OCI-LY7 (cell line): ENCODE measurements around the gene OARD1. TPM values are rescaled to one million over a fixed set of nuclear protein-coding genes. Genes with fewer than 3 reads are reported as not detected.

Experiments used
- Bru-seq: library from RNA; stranded (reverse); fragments of 400-500 nt; gene quantifications from one replicate; lab custom pipeline; 2021; lab: Mats Ljungman, UMichigan
- BruChase-seq, 2 experiments: library from RNA; stranded (reverse); fragments of 400-500 nt; gene quantifications; one replicate each; lab custom pipeline; 2021; lab: Mats Ljungman, UMichigan
- BruUV-seq: library from RNA; stranded (reverse); fragments of 400-500 nt; replicated peaks from 2 replicates; lab custom pipeline; 2021; lab: Mats Ljungman, UMichigan
- CTCF ChIA-PET: fragments of 300-600 bp; sonication (Branson Sonifier 250); formaldehyde crosslinking; loops from one replicate; lab custom pipeline; 2022; ENCODE audit warnings: antibody characterized with exemption; ENCODE audit not compliant: unreplicated experiment; lab: Charles Lee
- POLR2A ChIA-PET: fragments of 300-600 bp; sonication (Branson Sonifier 250); formaldehyde crosslinking; loops from one replicate; lab custom pipeline; 2022; ENCODE audit warnings: antibody characterized with exemption; lab: Charles Lee
- DNase-seq: peaks from one replicate; pipeline ENCODE4 v3.0.0-alpha.2; 2015; ENCODE audit warnings: low spot score
- H2AFZ ChIP-seq: fragments of 200-600 bp; sonication (generic), shearing (Covaris generic); 2 replicates; pipeline ENCODE4 v1.6.1; 2014; ENCODE audit warnings: mild to moderate bottlenecking, antibody characterized with exemption, low read length, moderate library complexity
- H3K27ac ChIP-seq: fragments of 200-600 bp; sonication (generic); 2 replicates; pipeline ENCODE4 v1.5.1; 2014; ENCODE audit warnings: mixed run types, low read depth, mild to moderate bottlenecking, moderate library complexity, low read length, inconsistent platforms; ENCODE audit not compliant: poor library complexity, severe bottlenecking
- H3K36me3 ChIP-seq: fragments of 200-600 bp; sonication (generic); 2 replicates; pipeline ENCODE4 v1.6.1; 2014; ENCODE audit warnings: mild to moderate bottlenecking, antibody characterized with exemption, low read length, moderate library complexity, mixed read lengths; ENCODE audit not compliant: insufficient read depth
- H3K4me1 ChIP-seq: fragments of 200-600 bp; sonication (generic); 2 replicates; pipeline ENCODE4 v1.5.1; 2014; ENCODE audit warnings: mild to moderate bottlenecking, low read length; ENCODE audit not compliant: insufficient read depth, poor library complexity, severe bottlenecking
- H3K4me2 ChIP-seq: fragments of 200-600 bp; sonication (generic); 2 replicates; pipeline ENCODE4 v1.6.1; 2014; ENCODE audit warnings: mild to moderate bottlenecking, low read length
- H3K4me3 ChIP-seq: fragments of 200-600 bp; sonication (generic); 2 replicates; pipeline ENCODE4 v1.5.1; 2014; ENCODE audit warnings: mild to moderate bottlenecking, low read depth, low read length; ENCODE audit not compliant: poor library complexity, severe bottlenecking
- H3K79me2 ChIP-seq: fragments of 200-600 bp; sonication (generic); 2 replicates; pipeline ENCODE4 v1.6.1; 2016; ENCODE audit warnings: low read depth, mild to moderate bottlenecking, low read length, moderate library complexity, mixed read lengths; ENCODE audit not compliant: insufficient read depth
- H3K9me2 ChIP-seq: fragments of 200-600 bp; sonication (generic); 2 replicates; pipeline ENCODE4 v1.6.1; 2016; ENCODE audit warnings: mild to moderate bottlenecking, low read length, mixed read lengths; ENCODE audit not compliant: insufficient read depth
- H3K9me3 ChIP-seq: fragments of 200-600 bp; sonication (generic); 2 replicates; pipeline ENCODE4 v1.6.1; 2014; ENCODE audit warnings: mild to moderate bottlenecking, mixed run types, low read length, mixed read lengths
- H4K20me1 ChIP-seq: fragments of 200-600 bp; sonication (generic); 2 replicates; pipeline ENCODE4 v1.6.1; 2014; ENCODE audit warnings: mild to moderate bottlenecking, antibody characterized with exemption, low read length, moderate library complexity, mixed read lengths; ENCODE audit not compliant: insufficient read depth
- CTCF ChIP-seq: fragments of 200-600 bp; sonication (generic); conservative IDR thresholded peaks from 2 replicates; pipeline ENCODE4 v1.5.1; 2014; ENCODE audit warnings: mild to moderate bottlenecking, antibody characterized with exemption, low read length, moderate library complexity, mixed read lengths
- EZH2phosphoT487 ChIP-seq: fragments of 200-600 bp; sonication (generic); IDR thresholded peaks from 2 replicates; pipeline ENCODE4 v1.6.1; 2018; ENCODE audit warnings: low read depth, borderline replicate concordance, mild to moderate bottlenecking, mixed run types, antibody characterized with exemption, low read length, moderate library complexity, mixed read lengths
- intact Hi-C: fragments of 100-400 bp; cut with micrococcal nuclease; formaldehyde crosslinking; loops from one replicate; pipeline ENCODE4 v1.10.0; 2022; ENCODE audit not compliant: unreplicated experiment
- long read RNA-seq: library from polyadenylated mRNA; stranded (forward); transcript quantifications from one replicate; pipeline ENCODE4 v2.0.0, GENCODE V29; 2022
- total RNA-seq, 2 experiments: library from RNA; depleted of rRNA in 1 of 2; stranded (reverse); fragments of >200 nt in 1 of 2; shearing (Covaris generic) in 1 of 2; gene quantifications; 2 replicates each; pipeline ENCODE4 v1.2.3, GENCODE V29; 2014 to 2022

The OARD1 gene
- total RNA-seq (2014; rRNA removed; shearing (Covaris generic)) (19.5 and 21.0 TPM in 2 replicates), total RNA-seq (2022) (41.6 and 47.9 TPM in 2 replicates), Bru-seq, nascent RNA (percentile 60 among the genes with signal in this experiment), BruChase-seq, experiment 1, labeled RNA remaining after a 6-hour chase (percentile 45 among the genes with signal in this experiment), BruChase-seq, experiment 2, labeled RNA remaining after a 2-hour chase (percentile 56 among the genes with signal in this experiment)
- long read RNA-seq, transcript OARD1-210 (6 exons, 3,330 nt) = minor isoform, 13 of 54 reads
- long read RNA-seq, transcript OARD1-202 (6 exons, 1,337 nt) = major isoform, 14 of 54 reads
- long read RNA-seq, partial matches to known transcripts = 3 of 54 reads
- long read RNA-seq, other reads (novel, unspliced or antisense) = 12 of 54 reads

GRCh38 chr6:41071923-41072835, at the start of gene OARD1:
TSS of gene OARD1 (minus strand) at chr6:41072356. CDS start at chr6:41071634, 722 bp downstream.
- POLR2A ChIA-PET = interaction anchor here (0.6 to 2.6 kb wide), 6 partner anchors 10 to 205 kb away, joined by 3 to 13 read pairs (median 4); partner anchors contain the start of genes APOBEC2 and TREML2
- H2AFZ ChIP-seq = peak within 1 kb of the TSS; percentile 75
- TF ChIP-seq CTCF (0 out of 2 replicates have a peak, but pooled peaks have one; percentile 1), EZH2phosphoT487 (no peak)

GRCh38 chr6:41120058-41120457, 47.9 kb upstream of the OARD1 start:
- Histone ChIP-seq H3K4me1 (no peaks in the 10 kb centered on the region), H3K79me2 (no peaks in the 10 kb centered on the region), H3K4me2 (no peak overlapping the region), H3K9me2 (no peaks in the 10 kb centered on the region), H3K4me3 (no peak overlapping the region), H4K20me1 (no peaks in the 10 kb centered on the region), H3K9me3 (no peaks in the 10 kb centered on the region), H3K27ac (no peak overlapping the region), H3K36me3 (peaks cover 15% of the 10 kb centered on the region; the same call in 1 of the 2 replicates), H2AFZ (no peak overlapping the region)
- no TSS peak for BruUV-seq
- POLR2A ChIA-PET = no interaction called here
- DNase-seq = no peak
- intact Hi-C loops = no loop called here
- TF ChIP-seq EZH2phosphoT487 (no peak), CTCF (no peak)
- CTCF ChIA-PET = no interaction called here

More at GRCh38 chr6:41071923-41072835, at the start of gene OARD1:
- DNase-seq = peak; percentile 99
- H3K4me3 ChIP-seq = peak within 1 kb of the TSS; percentile 97
- H3K4me1 ChIP-seq = peaks cover 40% of the 10 kb centered on the region
- CTCF ChIA-PET = interaction anchor here (1.4 kb wide), 1 partner anchor 17 kb away, joined by 4 read pairs; no protein-coding TSS in a partner anchor
- H4K20me1 ChIP-seq = peaks cover 24% of the 10 kb centered on the region; the same call in 1 of the 2 replicates
- H3K9me3 ChIP-seq = no peaks in the 10 kb centered on the region
- no peaks in the 10 kb centered on the region for H3K9me2 ChIP-seq
- intact Hi-C loops = loop anchor here (2.0 to 5.0 kb wide), 5 partner anchors 111 to 660 kb away; partner anchors contain the start of genes FOXP4 and TREML2
- H3K79me2 ChIP-seq = peaks cover 57% of the 10 kb centered on the region
- H3K4me2 ChIP-seq = peak within 1 kb of the TSS; percentile 97
- H3K27ac ChIP-seq = peak within 1 kb of the TSS; percentile 92
- H3K36me3 ChIP-seq = peaks cover 63% of the 10 kb centered on the region
- BruUV-seq = no TSS peak
